Effector memory CD4-positive, alpha-beta T cell (primary cell): Measurements from ENCODE around the gene AFG3L2.

Source experiments
- DNase-seq, 3 donors: peaks; one replicate each; pipeline ENCODE4 v3.0.0-alpha.2; 2020
- H3K27ac ChIP-seq: 2 replicates; pipeline ENCODE4 v1.7.0; 2013; ENCODE audit warnings: mild to moderate bottlenecking, low read length, moderate library complexity; ENCODE audit not compliant: insufficient read depth, poor library complexity, severe bottlenecking
- H3K27me3 ChIP-seq: replicated peaks from 2 replicates; pipeline ENCODE4 v1.7.0; 2013; ENCODE audit warnings: mild to moderate bottlenecking, low read length; ENCODE audit not compliant: insufficient read depth, control insufficient read depth, poor library complexity, severe bottlenecking
- H3K36me3 ChIP-seq: 2 replicates; pipeline ENCODE4 v1.7.0; 2013; ENCODE audit warnings: mild to moderate bottlenecking, low read length, moderate library complexity; ENCODE audit not compliant: control insufficient read depth, insufficient read depth
- H3K4me1 ChIP-seq: 2 replicates; pipeline ENCODE4 v1.7.0; 2013; ENCODE audit warnings: low read length, mild to moderate bottlenecking; ENCODE audit not compliant: control insufficient read depth, insufficient read depth, poor library complexity, severe bottlenecking
- H3K4me3 ChIP-seq: 2 replicates; pipeline ENCODE4 v1.7.0; 2013; ENCODE audit warnings: low read length, low read depth, mild to moderate bottlenecking; ENCODE audit not compliant: insufficient read depth, poor library complexity, severe bottlenecking
- H3K9me3 ChIP-seq: 2 replicates; pipeline ENCODE4 v1.7.0; 2013; ENCODE audit warnings: mild to moderate bottlenecking, low read length, moderate library complexity; ENCODE audit not compliant: control insufficient read depth

Gene AFG3L2

DNA sequence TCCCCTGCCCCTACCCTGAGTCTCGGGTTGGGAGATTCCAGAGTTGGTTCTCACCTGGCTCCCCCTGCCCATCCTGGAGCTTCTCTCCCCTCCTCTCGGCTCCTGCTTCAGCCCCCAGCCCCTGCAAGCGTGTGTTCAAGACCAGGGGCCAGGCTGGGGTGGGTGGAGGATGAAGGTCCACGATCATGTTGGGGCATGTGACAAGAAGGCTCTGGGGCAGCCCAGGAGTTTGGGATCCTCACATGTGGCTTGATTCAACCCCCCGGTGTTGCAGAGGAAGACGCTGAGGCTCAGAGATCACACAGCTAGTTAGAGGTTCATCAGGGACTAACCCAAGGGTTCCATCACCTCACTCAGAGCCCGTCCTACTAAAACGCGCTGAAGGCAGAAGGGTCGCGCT is 83.2 kb downstream of the AFG3L2 start:
- Histone ChIP-seq H3K36me3 (no peaks in the 10 kb centered on the region), H3K4me1 (no peaks in the 10 kb centered on the region), H3K4me3 (no peak overlapping the region), H3K27ac (no peak overlapping the region), H3K9me3 (no peaks in the 10 kb centered on the region), H3K27me3 (peaks cover 7% of the 10 kb centered on the region)
- no peak for DNase-seq

- H3K4me3 ChIP-seq = no peak overlapping the region
- no peak for DNase-seq
- H3K27ac ChIP-seq = no peak overlapping the region
- H3K36me3 ChIP-seq = no peaks in the 10 kb centered on the region
- H3K4me1 ChIP-seq = no peaks in the 10 kb centered on the region
- peaks cover 17% of the 10 kb centered on the region for H3K27me3 ChIP-seq
- no peaks in the 10 kb centered on the region for H3K9me3 ChIP-seq
Observed at GRCh38 chr18:12291690-12292089, 85.3 kb downstream of the AFG3L2 start.

- no peaks in the 10 kb centered on the region for H3K4me1 ChIP-seq
- no peaks in the 10 kb centered on the region for H3K9me3 ChIP-seq
- no peaks in the 10 kb centered on the region for H3K36me3 ChIP-seq
- peaks cover 17% of the 10 kb centered on the region for H3K27me3 ChIP-seq
- H3K4me3 ChIP-seq = no peak overlapping the region
- H3K27ac ChIP-seq = no peak overlapping the region
- DNase-seq = no peak
Observed at GRCh38 chr18:12291161-12291560, 85.9 kb downstream of the AFG3L2 start.

GRCh38 chr18:12290086-12290485 is 86.9 kb downstream of the AFG3L2 start:
- Histone ChIP-seq H3K4me1 (no peaks in the 10 kb centered on the region), H3K4me3 (no peak overlapping the region), H3K36me3 (no peaks in the 10 kb centered on the region), H3K9me3 (no peaks in the 10 kb centered on the region), H3K27me3 (peaks cover 17% of the 10 kb centered on the region), H3K27ac (no peak overlapping the region)
- DNase-seq = no peak

GRCh38 chr18:12288403-12288755 is 88.6 kb downstream of the AFG3L2 start:
- no peaks in the 10 kb centered on the region for H3K9me3 ChIP-seq
- H3K27me3 ChIP-seq = peaks cover 17% of the 10 kb centered on the region
- H3K27ac ChIP-seq = no peak overlapping the region
- H3K4me3 ChIP-seq = no peak overlapping the region
- no peaks in the 10 kb centered on the region for H3K4me1 ChIP-seq
- DNase-seq = no peak
- H3K36me3 ChIP-seq = no peaks in the 10 kb centered on the region

- no peak overlapping the region for H3K4me3 ChIP-seq
- no peaks in the 10 kb centered on the region for H3K9me3 ChIP-seq
- no peak for DNase-seq
- H3K27me3 ChIP-seq = peaks cover 17% of the 10 kb centered on the region
- no peaks in the 10 kb centered on the region for H3K36me3 ChIP-seq
- H3K27ac ChIP-seq = no peak overlapping the region
- H3K4me1 ChIP-seq = no peaks in the 10 kb centered on the region
Observed at GRCh38 chr18:12287684-12288402, 89.2 kb downstream of the AFG3L2 start.

DNA sequence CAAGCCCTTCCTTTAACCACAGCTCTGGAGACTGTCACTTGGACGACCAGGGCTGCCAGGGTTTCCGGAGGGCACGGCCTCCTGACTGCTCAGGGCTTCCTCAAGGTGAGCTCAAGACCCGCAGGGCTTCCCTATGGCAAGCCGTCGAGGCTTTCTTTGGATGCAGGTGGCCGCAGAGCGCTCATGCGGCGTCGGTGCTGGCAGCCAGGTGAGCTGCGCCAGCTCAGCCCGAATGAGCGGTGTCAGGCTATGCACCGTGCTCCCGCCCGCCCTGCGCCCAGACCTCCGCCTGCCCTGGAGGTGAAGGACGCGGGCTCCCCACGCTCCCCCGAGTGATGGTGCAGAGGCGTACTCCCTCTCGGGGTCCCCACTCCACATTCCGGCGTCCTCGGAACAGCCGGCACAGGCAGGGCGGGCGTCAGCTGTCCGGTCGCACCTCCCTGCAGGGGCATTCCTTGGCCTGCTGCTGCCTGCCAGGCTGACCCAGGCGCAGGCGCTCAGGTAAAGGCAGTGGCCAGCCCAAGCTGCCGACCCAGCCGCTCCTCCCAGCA is 89.8 kb downstream of the AFG3L2 start:
- no peak overlapping the region for H3K27ac ChIP-seq
- H3K27me3 ChIP-seq = peaks cover 17% of the 10 kb centered on the region
- no peaks in the 10 kb centered on the region for H3K36me3 ChIP-seq
- no peak for DNase-seq
- no peaks in the 10 kb centered on the region for H3K9me3 ChIP-seq
- no peak overlapping the region for H3K4me3 ChIP-seq
- H3K4me1 ChIP-seq = no peaks in the 10 kb centered on the region

DNA sequence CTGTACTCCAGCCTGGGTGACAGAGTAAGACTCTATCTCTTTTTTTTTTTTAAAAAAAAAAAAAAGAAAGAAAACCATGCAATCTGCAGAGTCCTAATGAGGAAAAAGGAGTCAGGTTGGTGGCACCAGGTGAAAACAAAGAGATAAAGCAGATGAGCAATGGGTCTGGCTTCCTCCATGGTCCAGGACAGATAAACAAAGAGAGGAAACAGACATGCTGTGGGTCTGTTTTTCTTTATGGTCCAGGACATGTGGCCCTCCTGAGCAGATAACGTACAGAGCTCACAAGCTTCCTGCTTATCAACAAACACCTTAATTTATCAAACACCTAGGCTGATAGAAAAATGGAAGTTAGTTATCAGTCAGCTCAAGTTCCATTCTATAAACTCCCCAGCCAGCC is 93.4 kb downstream of the AFG3L2 start:
- Histone ChIP-seq H3K27me3 (peaks cover 9% of the 10 kb centered on the region), H3K9me3 (no peaks in the 10 kb centered on the region), H3K4me1 (no peaks in the 10 kb centered on the region), H3K4me3 (no peak overlapping the region), H3K36me3 (no peaks in the 10 kb centered on the region), H3K27ac (no peak overlapping the region)
- DNase-seq = no peak

- no peaks in the 10 kb centered on the region for H3K4me1 ChIP-seq
- H3K36me3 ChIP-seq = no peaks in the 10 kb centered on the region
- H3K27ac ChIP-seq = no peak overlapping the region
- H3K4me3 ChIP-seq = no peak overlapping the region
- no peaks in the 10 kb centered on the region for H3K9me3 ChIP-seq
- no peak for DNase-seq
- H3K27me3 ChIP-seq = peaks cover 6% of the 10 kb centered on the region
Observed at GRCh38 chr18:12283256-12283655, 93.8 kb downstream of the AFG3L2 start.

DNA sequence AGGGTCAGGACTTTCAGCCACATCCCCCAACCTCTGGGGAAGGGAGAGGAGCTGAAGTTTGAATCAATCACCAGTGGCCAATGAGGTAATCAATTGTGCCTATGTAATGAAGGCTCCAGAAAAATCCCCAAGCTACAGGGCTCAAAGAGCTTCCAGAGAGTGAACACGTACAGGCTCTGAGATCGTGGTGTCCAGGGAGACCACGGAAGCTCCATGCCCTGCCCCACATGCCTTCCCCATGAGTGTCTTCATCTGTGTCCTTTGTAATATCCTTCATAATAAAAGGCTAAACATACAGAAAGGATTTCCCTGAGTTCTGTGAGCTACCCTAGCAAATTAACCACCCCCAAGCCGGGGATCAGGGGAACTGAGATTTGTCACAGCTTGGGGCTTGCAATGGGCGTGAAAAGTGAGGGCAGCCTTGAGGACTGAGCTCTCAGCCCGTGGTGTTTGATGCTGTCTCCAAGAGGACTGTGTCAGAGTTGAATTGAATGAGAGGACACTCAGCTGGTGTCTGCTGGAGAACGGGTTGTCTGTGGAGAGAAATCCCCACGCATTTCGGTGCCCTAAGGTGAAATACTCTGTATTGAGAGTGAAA is 94.5 kb downstream of the AFG3L2 start:
- Histone ChIP-seq H3K9me3 (no peaks in the 10 kb centered on the region), H3K27ac (no peak overlapping the region), H3K4me1 (no peaks in the 10 kb centered on the region), H3K4me3 (no peak overlapping the region), H3K36me3 (no peaks in the 10 kb centered on the region), H3K27me3 (no peaks in the 10 kb centered on the region)
- DNase-seq = no peak
